ENCODE measurements around the gene SPATA24. TPM values are rescaled to one million over a fixed set of nuclear protein-coding genes. Genes with fewer than 3 reads are reported as not detected.

SPATA24 gene

Small RNA genes within 50 kb of the gene (small RNA-seq; reads per million reads assigned to genes)
- not detected for gene RNU5B-4P (ENCODE audit: insufficient read depth)

Measured in mesendoderm (in vitro differentiated cells).